NCI-H2227 treated with DMSO at 0.1 percent for 48 hours (cell line): ENCODE measurements around the gene MARCHF9.
A peak's percentile ranks its signal among the peaks of the same experiment; 100 is the strongest.
"Not testable (repeated sequence)": the region's sequence is repeated elsewhere in the genome, so short reads cannot be mapped to it uniquely, and the experiment has no call there.

ENCODE experiments used
- DNase-seq: peaks from one replicate; lab custom pipeline; 2025; lab: John Stamatoyannopoulos, UW

MARCHF9 gene

DNA sequence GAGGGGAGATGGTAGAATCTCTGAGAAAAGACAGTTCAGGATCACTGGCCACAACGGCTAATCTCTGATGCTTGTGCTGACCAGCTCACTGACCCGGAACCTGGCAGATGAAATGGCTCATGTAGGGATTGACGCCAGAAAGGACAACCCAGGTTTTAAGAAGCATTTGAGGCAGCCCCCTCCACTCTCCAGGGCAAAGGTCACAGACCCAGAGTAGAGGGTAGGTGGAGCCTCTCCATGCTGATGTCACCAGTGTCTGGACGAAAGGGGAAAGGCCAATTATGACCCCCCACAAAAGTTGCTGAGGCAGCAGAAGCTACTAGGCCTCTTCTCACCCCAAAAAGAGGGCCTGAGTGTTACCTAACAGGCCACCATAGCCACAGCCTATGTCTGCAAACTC is 15.8 kb downstream of the MARCHF9 start:
- no peak for DNase-seq

DNA sequence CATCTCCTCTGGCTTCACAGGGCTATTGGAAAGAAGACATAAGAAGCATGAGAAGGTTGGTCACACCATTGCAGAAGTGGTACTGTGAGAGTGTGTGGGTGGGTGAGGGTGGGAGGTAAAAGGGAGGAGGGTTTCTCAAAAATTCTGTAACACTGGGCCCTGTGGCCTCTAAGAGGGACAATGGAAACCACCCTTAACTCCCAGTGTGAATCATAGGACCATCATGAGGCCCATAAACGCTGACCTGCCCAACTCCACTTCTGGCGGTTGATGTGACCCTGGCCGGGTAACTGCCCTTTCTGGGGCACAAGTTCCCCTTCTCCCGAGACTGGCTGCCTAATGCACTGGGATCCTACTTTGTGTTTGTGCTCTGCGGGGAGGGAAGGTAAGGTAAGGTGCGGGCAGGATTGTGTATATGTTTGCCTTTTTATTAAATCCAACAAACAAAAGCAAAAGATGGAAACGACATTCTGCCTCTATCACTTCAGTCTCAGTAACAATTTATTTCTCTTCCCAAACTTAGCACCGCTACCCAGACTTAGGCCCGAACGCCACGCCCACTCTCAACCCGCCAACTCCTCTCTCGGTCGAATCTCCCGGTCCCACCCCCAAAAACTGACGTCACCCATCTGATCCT is 16.5 kb downstream of the MARCHF9 start:
- peak; percentile 84 for DNase-seq

DNA sequence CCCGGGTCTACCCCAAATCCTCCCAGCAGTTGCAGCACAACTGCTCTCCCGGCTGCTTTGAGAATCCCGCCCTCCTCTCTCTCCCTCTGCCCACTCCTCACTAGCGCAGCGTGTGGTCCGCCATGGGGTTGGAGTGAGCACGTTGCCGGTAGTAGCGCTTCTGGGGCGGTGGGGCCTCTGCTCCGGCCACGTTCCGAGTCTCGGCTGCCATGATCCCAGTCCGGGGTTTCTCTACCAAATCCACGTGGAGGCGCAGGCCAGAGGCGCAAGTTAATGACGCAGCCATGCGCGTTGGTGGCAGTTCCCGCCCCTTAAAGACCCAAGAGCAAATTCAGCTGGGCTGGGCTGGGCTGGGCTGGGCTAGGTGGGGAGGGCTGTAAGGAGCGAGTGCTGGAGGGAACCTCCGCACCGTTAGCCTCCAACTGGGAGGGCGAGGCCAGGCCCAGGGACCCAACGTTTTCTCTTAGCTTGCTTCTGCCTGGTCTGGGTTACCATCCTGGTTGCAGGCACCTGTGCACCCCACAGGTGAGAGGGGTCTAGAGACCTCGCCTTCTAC is 17.0 kb downstream of the MARCHF9 start, which contains the start of gene METTL1:
METTL1 (minus strand) TSS at position 233 of the 556 bp plus-strand sequence; CDS start at position 211, 22 bp downstream.
- peak; percentile 84 for DNase-seq

DNA sequence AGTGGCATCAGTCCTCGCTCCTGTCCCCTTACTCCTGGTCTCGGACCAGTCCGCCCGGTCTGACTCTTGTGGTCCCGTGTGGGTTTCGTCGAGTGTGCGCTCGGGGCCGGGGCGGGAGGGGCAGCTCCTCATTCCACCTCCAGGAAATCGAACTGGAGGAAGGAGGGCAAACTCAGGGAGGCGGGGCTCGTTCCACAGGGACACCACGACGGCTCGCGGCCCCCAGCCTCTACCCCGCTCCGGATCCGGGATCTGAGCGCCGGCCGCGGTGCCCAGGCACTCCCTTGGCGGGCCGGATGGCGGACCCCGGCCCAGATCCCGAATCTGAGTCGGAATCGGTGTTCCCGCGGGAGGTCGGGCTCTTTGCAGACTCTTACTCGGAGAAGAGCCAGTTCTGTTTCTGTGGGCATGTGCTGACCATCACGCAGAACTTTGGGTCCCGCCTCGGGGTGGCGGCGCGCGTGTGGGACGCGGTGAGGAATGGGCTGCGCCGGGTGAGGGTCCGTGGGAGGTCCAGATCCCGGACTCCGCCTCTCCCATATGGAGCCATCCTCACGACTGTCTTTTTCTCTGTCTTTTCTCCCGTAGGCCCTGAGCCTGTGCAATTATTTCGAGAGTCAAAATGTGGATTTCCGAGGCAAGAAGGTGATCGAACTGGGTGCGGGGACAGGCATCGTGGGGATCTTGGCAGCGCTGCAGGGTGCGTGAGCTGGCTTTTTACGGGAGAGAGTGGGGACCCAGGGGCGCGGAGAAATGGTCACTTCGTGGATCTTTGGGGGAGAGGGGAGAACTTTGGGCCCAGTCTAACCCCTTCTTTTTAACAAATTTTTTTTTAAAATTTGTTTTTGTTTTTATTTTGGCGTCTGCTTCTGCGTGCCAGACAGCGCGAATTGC is 17.8 kb downstream of the MARCHF9 start, which contains the start of gene EEF1AKMT3:
EEF1AKMT3 (plus strand) TSS at position 186 of the 894 bp plus-strand sequence; CDS start at position 297, 111 bp downstream.
- DNase-seq, result peak; percentile 42

GRCh38 chr12:57774634-57775033 is 19.7 kb downstream of the MARCHF9 start:
- DNase-seq, result not testable (repeated sequence)

- DNase-seq, result no peak
Observed at GRCh38 chr12:57775044-57775443, 20.1 kb downstream of the MARCHF9 start.

- DNase-seq, result no peak
Observed at GRCh38 chr12:57775563-57776246, 20.8 kb downstream of the MARCHF9 start.

GRCh38 chr12:57776247-57776587 is 21.3 kb downstream of the MARCHF9 start:
- no peak for DNase-seq

DNA sequence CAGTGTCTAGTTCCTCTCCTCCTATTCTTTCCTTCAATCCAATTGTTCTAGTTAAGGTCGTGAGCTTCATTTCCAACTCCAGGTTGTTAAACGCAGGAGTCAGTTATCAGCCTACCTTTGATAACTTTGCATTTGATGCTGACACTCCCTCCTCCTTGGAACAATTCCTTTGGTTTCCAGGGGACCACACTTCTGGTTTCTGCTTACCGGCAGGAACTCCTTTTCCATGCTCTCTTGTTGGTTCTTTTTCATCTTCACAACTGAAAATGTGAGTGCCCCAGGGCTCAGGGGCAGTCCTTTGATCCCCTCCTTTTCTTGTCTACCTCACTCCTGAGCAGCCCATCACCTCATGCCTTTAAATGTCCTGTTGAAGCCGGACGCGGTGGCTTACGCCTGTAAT is 22.5 kb downstream of the MARCHF9 start:
- DNase-seq, result no peak

- DNase-seq, result no peak
Observed at GRCh38 chr12:57777911-57778310, 23.0 kb downstream of the MARCHF9 start.

GRCh38 chr12:57779736-57780135 is 24.8 kb downstream of the MARCHF9 start:
- no peak for DNase-seq

DNA sequence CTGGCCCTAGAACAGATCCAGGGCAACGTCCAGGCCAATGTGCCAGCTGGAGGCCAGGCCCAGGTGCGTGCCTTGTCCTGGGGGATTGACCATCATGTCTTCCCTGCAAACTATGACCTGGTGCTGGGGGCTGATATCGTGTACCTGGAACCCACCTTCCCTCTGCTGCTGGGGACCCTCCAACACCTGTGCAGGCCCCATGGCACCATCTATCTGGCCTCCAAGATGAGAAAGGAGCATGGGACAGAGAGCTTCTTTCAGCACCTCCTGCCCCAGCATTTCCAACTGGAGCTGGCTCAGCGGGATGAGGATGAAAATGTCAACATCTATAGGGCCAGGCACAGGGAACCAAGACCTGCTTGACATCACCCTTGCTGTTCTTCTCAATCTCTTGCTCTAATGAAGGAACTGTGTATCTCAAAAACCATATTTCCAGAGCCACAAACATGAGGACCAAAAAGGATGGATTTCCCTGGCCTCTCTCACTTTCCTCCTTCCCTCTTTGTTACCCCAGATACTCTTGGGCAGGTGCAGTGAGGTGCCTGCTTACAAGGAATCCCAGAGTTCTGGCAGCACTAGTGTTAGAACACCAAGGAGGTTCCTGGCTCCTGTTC is 25.5 kb downstream of the MARCHF9 start:
- no peak for DNase-seq

DNA sequence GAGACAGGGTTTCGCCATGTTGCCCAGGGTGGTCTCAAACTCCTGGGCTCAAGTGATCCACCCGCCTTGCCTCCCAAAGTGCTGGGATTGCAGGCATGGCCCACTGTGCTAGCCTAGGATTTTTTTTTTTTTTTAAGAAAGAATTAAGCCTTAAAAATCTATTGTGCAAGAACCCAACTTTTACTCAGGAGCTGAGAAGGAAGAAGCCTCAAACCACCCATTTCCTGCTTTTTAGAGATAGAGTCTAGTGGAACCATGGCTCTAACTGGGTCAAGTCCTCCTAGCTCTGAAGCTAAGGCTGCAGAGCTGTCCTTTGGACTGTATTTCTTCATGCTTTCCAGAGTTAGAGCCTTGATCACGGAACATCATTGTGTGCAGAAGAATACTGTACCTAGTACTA is 26.3 kb downstream of the MARCHF9 start:
- DNase-seq, result no peak

DNA sequence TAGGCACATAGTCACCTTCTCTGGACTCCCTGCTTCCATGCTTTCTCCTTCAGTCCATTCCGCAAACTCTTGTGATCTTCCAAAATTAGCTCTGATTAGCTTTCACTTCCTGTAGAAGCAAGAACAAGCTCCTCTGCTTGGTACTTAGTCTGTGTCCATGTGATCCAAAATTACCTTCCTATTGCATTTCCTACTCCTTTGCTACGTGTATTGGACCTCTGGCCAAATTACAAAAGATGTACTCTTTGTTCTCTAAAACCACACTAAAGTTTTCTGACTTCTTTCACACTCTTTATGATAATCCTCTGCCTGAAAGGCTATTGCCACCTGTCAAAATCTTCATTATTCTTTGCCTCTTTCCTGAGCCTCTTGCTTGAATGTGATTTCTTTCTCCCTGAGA is 26.9 kb downstream of the MARCHF9 start:
- DNase-seq, result no peak

DNA sequence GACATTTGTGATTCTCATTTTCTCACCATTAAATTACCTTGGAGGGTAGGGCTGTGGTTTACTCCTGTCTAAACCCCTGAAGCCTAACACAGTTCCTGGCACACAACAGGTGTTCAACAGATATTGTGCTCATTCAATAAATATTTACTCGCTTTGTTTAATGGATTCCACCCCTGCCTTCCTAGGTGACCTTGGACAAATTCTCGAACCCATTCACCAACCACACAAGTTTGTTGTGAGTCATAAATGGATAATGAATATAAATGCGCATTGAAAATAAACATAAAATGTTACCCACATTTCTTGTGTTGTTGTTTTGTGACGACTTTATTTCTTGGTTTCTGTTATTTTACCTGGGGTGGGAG is 27.3 kb downstream of the MARCHF9 start:
- no peak for DNase-seq

- peak; percentile 83 for DNase-seq
Observed at GRCh38 chr12:57782608-57783465, 27.9 kb downstream of the MARCHF9 start, which contains the start of gene TSFM. TSFM (plus strand) TSS chr12:57782787; CDS start chr12:57782802, 15 bp downstream.

DNA sequence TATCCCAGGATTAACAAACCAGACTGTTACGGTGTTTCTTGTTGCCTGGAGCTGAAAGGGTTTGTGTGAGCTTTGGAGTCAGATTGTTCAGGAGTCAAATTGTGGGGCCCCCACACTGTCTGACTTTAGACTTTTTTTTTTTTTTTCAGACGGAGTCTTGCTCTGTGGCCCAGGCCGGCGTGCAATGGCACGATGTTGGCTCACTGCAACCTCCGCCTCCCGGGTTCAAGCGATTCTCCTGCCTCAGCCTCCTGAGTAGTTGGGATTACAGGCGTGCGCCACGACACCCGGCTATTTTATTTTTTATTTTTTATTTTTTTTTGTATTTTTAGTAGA is 28.5 kb downstream of the MARCHF9 start:
- DNase-seq, result no peak

DNA sequence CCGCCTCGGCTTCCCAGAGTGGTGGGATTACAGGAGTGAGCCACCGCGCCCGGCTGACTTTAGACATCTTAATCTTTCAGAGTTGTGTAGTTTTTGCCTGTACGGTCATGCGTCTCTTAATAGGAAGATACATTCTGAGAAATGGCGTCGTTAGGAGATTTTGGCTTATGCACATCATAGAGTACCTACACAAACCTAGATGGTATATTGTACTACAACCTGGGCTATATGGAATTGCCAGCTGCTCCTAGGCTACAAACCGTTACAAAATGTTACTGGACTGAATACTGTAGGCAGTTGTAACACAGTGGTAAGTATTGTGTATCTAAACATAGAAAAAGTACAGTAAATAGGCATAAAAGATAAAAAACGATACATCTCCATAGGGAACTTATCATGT is 29.0 kb downstream of the MARCHF9 start:
- DNase-seq, result no peak

DNA sequence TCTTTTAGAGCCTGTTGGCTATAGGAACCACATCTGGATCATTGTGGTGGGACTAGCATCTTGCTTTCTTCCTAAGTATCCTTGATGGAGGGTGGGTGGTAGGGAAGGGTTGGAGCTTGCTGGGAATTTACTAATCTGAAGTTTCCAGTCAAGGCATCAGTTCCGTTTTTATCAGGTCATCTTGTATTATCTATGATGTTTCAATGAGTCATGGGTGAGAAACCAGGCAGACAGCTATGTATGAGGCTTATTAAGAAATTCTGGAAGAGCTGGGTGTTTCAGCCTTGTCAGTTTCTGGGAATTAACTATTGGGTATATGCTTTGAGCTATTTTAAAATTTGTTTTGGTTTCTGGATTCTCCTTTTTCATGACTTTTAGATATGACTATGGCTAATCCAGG is 39.0 kb downstream of the MARCHF9 start:
- no peak for DNase-seq

GRCh38 chr12:57795354-57795753 is 40.5 kb downstream of the MARCHF9 start:
- DNase-seq, result no peak

DNA sequence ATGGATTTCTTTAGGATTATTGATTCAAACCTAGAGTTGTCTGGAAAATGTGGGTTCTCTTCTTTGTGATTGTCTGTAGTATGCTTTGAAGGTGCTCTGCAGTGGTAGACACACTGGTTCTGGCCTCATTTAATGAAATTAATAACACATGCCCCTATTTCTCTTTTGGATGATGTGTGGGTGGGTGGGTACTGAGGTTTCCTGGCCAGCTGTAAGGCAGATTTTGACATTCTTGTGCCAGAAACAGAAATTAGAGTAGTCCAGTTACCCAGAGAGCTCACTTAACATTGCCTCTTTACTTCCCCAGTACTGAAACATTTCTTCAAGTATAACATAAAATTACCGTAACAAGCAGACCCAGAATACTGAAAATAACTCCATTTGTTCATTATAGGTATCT is 42.1 kb downstream of the MARCHF9 start:
- DNase-seq, result no peak
